Activated naive CD8-positive, alpha-beta T cell treated with anti-CD3 and anti-CD28 coated beads, Interleukin-2, amount 10 ng/mL, durations not matched to agents 7 days and 5 days (primary cell): ENCODE data around the gene HOXA7. TPM values are rescaled to one million over a fixed set of nuclear protein-coding genes. Genes with fewer than 3 reads are reported as not detected.

ENCODE experiments used
- ATAC-seq: fragments of 150-1000 bp; cut with Tn5 transposase; one replicate; pipeline ENCODE4 v1.10.0; 2021; ENCODE audit warnings: low read depth, moderate library complexity
- POLR2A ChIA-PET: fragments of 350-600 bp; sonication (Branson Sonifier 250); formaldehyde crosslinking; loops from one replicate; lab custom pipeline; 2021; ENCODE audit warnings: antibody characterized with exemption; lab: Charles Lee
- DNase-seq: peaks from one replicate; pipeline ENCODE4 v3.0.0; 2021
- H3K27ac Mint-ChIP-seq: one replicate; pipeline ENCODE4 v1.8.0; 2022; ENCODE audit warnings: mild to moderate bottlenecking, mixed read lengths
- H3K27me3 Mint-ChIP-seq: one replicate; pipeline ENCODE4 v1.8.0; 2022; ENCODE audit warnings: mild to moderate bottlenecking, moderate library complexity, mixed read lengths
- H3K36me3 Mint-ChIP-seq: one replicate; pipeline ENCODE4 v1.8.0; 2021; ENCODE audit warnings: mild to moderate bottlenecking, mixed read lengths
- H3K4me1 Mint-ChIP-seq: one replicate; pipeline ENCODE4 v1.8.0; 2021; ENCODE audit warnings: mixed read lengths
- H3K4me3 Mint-ChIP-seq: one replicate; pipeline ENCODE4 v1.8.0; 2022; ENCODE audit warnings: mild to moderate bottlenecking, moderate library complexity, mixed read lengths
- H3K9me3 Mint-ChIP-seq: one replicate; pipeline ENCODE4 v1.8.0; 2021; ENCODE audit warnings: mixed read lengths
- microRNA-seq: library from miRNA; unstranded; fragments of <30 nt; microRNA quantifications from one replicate; pipeline ENCODE4 v1.2.0, GENCODE V29; 2022
- total RNA-seq, 2 experiments: library from RNA; stranded (reverse); gene quantifications; one replicate each; pipeline ENCODE4 v1.2.3, GENCODE V29; 2021

Gene HOXA7
- total RNA-seq, 2 experiments from 2014 or later: not detected

DNA sequence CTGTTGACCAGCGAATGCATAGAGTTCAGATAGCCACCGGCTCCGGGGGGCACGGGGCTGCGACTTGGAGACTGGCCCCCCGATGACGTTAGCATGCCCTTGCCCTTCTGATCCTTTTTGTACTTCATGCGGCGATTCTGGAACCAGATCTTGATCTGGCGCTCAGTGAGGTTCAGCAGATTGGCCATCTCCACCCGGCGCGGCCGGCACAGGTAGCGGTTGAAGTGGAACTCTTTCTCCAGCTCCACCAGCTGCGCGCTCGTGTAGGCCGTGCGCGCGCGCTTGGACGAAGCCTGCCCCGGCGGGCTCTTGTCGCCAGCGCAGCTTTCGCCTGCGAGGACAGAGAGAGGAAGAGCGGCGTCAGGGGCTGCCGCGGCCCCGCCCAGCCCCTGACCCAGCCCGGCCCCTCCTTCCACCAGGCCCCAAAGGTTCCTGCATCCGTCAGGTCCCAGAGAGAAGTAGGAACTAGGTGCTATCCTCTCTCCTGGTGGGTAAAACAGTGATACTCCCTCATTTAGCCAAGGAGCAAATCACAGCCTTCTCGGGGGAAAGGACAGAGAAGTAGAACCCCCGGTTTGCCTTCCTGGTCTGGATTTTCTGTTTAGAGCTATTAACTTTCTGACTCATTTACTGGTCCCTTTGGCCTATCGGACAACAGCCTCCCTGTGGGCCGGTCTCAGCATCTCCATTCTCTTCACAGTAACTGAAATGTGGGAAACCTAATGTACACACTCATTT, 47.9 kb downstream of the HOXA7 start:
- ATAC-seq: no peak
- DNase-seq: no peak
- H3K36me3 Mint-ChIP-seq: no peaks in the 10 kb centered on the region
- H3K27me3 Mint-ChIP-seq: peaks cover 26% of the 10 kb centered on the region
- H3K4me1 Mint-ChIP-seq: no peaks in the 10 kb centered on the region
- no peaks in the 10 kb centered on the region for H3K9me3 Mint-ChIP-seq
- H3K27ac Mint-ChIP-seq: no peak overlapping the region
- POLR2A ChIA-PET: no interaction called here
- H3K4me3 Mint-ChIP-seq: no peak overlapping the region

DNA sequence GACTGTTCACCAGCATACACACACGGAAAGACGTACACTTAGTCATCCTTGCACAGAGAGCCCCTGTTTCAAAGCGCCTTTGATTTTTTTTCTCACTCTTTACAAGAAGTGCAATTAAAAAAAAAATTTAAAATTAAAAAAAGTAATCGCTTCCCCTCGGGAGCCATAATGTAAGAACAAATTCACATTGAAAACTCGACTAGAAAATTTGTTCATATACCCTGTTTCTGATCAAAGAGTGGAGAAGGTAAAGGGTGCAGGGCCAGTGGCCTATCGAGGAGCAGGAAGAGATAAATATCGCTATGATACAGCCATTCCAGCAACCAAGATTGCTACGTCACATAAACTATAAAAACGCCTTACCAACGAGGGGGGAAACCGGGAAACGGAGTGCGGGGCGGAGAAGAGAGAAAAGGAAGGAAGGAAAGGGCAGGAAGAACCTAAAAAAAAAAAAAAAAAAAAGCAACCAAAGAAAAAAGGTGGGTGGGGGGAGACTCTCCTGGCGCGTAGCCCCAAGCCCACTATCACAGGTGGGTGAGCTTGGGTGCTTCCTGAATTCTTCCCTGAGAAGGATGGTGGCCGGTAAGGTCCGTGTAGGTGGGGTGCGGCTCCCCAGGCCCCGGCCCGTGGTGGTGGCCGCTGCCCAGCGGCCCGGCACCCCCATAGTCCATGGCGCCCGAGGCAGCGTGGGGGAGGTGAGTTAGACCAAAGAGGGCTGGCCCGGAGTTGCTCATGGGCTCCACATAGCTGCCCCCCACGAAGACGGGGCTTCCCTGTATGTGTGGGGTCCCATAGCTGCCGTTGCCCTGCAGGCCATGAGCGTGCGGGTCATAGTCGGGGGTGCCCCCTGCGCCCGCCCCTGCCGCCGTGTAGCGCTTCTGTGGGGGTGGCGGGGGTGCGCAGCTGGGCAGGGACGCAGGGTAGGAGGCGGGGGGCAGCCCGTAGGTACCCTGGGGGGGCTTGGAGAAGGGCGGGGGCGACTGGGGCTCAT, 48.8 kb downstream of the HOXA7 start:
- no peak overlapping the region for H3K27ac Mint-ChIP-seq
- H3K4me1 Mint-ChIP-seq: peaks cover 2% of the 10 kb centered on the region
- H3K4me3 Mint-ChIP-seq: no peak overlapping the region
- ATAC-seq (no peak), DNase-seq (no peak)
- H3K27me3 Mint-ChIP-seq: peaks cover 35% of the 10 kb centered on the region
- peaks cover 2% of the 10 kb centered on the region for H3K36me3 Mint-ChIP-seq
- POLR2A ChIA-PET: no interaction called here
- no peaks in the 10 kb centered on the region for H3K9me3 Mint-ChIP-seq

DNA sequence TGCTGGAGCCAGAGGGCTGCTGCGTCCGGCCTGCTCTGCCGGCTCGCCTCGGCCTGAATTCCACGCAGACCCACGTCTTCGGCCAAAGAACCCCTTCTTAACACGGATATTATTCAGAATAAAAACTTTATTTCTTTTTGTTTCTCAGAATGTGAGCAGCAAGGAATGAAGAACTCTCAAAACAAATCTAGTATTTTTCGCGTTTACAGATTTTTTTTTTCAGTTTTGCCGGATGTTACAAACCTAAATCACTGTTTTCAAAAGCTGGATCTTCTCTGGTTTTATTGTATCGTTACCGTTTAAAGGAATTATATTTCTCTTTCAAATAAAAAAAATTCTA, 49.6 kb downstream of the HOXA7 start:
- Mint-ChIP-seq H3K9me3 (no peaks in the 10 kb centered on the region), H3K4me1 (peaks cover 2% of the 10 kb centered on the region), H3K27me3 (peaks cover 42% of the 10 kb centered on the region), H3K4me3 (no peak overlapping the region), H3K27ac (no peak overlapping the region), H3K36me3 (peaks cover 2% of the 10 kb centered on the region)
- POLR2A ChIA-PET: no interaction called here
- no peak for ATAC-seq
- DNase-seq: no peak

DNA sequence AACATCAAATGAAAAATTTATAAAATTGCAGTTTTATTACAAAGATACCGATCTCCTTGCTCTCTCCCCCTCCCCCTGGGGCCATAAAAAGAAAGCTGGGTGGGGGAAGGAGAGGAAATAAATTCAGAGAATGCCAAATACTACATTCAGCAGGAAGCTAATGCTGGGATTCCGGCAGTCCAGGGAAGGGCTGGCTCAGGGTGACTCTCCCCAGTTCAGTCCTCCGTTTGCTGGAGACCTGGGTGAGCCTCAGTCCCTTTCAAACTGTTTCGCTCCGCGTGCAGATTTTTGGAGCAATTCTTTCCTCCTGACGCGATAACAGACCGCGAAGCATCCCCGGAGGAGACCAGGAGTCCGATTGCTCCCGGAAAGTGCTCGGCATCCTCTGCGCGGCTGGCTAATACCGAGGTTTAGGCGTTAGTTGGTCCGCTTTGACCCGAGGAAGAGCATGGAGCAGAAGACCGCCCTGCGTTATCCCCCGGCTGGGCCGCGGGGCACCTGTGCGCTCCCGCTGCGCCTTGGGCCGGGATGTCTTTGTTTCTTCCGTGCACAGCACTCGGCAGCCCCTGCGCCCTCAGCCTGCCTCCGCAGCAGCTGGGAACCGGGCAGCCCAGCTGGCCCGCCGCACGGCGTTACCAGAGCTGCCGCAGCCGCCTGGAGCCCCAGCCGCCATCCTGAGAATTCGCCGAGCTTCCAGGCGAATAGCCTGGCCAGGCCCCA, 50.1 kb downstream of the HOXA7 start:
- no peaks in the 10 kb centered on the region for H3K9me3 Mint-ChIP-seq
- DNase-seq: no peak
- H3K27me3 Mint-ChIP-seq: peaks cover 44% of the 10 kb centered on the region
- H3K36me3 Mint-ChIP-seq: peaks cover 2% of the 10 kb centered on the region
- H3K4me1 Mint-ChIP-seq: peaks cover 2% of the 10 kb centered on the region
- no peak overlapping the region for H3K27ac Mint-ChIP-seq
- ATAC-seq: no peak
- POLR2A ChIA-PET: no interaction called here
- no peak overlapping the region for H3K4me3 Mint-ChIP-seq

DNA sequence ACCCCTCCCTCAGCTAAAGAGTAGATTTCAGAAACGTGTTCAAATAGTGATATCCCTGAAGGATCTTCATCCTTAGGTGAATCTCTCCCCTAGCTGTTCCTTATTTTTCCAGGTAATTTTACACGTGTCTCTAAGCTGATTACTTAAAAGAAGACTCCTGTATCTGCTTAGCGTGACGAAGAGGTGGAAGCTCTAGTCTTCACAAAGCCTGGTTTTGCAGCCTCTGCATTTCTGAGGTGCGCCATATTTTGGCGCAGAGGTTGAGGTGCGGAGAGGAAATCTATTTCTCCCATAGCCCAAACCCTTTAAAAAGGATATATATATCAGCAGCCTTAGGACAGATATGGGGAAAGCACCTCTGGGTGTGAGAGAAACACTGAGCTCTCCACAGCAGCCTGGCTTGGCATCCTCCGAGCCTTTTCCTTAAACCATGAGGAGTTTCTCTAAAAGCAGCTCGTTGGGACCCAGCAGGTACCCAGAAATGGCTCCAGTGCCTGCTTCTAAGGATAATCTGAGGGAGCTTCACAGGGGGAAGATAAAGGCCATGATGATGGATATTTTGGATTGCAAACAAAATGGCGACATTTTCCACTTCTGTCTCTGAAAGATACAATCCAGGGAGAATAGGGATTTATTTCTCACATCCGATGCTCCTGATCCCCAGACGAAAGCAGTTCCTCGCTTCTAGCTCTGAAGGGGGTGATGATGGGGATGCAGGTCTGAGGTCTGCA, 51.0 kb downstream of the HOXA7 start:
- ATAC-seq (no peak), DNase-seq (no peak)
- Mint-ChIP-seq H3K36me3 (peaks cover 2% of the 10 kb centered on the region), H3K4me1 (peaks cover 2% of the 10 kb centered on the region), H3K4me3 (no peak overlapping the region), H3K27me3 (peaks cover 50% of the 10 kb centered on the region), H3K27ac (no peak overlapping the region), H3K9me3 (no peaks in the 10 kb centered on the region)
- POLR2A ChIA-PET: interaction anchor here (0.6 kb wide), 1 partner anchor 41 kb away, joined by 3 read pairs; no protein-coding TSS in a partner anchor

DNA sequence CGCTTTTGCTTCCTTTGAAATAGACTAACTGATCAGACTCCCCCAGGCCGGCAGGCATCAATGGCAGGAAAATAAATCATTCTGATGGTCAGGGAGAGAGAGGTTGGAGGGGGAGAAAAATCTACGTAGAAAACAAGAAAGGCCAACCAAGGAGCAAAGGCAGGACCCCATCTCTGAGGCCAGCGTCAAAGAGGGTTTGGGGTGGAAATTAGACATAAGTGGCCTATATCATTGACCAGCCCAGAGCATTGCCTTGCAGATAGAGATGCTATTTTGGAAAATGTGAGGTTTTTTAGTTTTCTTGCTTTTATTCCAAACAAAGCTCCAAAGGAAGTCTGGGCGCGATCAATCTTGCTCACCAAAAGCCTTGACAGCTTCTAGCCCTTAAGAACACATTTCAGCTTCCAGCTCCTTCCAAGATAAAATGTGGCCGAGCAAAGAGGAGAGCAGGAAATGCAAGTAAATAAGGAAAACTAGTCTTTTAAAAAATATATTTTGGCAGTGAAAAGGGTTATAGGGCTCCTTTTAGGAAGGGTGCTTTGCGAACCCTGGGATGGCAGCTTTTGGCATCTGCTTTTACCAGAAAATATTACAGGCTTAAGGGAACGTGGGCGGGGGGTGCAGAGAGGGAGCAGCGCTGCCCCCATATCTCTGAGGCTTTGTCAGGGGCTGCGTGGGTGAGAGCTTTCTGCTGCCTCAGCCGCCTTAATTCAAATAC, 52.0 kb downstream of the HOXA7 start:
- Mint-ChIP-seq H3K4me1 (peaks cover 2% of the 10 kb centered on the region), H3K36me3 (peaks cover 3% of the 10 kb centered on the region), H3K27me3 (peaks cover 59% of the 10 kb centered on the region), H3K27ac (no peak overlapping the region), H3K4me3 (no peak overlapping the region), H3K9me3 (no peaks in the 10 kb centered on the region)
- POLR2A ChIA-PET: interaction anchor here (0.6 kb wide), 1 partner anchor 40 kb away, joined by 3 read pairs; no protein-coding TSS in a partner anchor
- ATAC-seq (no peak), DNase-seq (no peak)

Small RNA genes within 50 kb of the gene (microRNA-seq; reads per million reads assigned to microRNA genes)
- gene MIR196B: 5.6 reads per million

Other genes starting within 250 kb of the HOXA7 start
- gene HOXA1, start 60.7 kb downstream of the HOXA7 start, total RNA-seq: 1 to 10 TPM in 1 of 2 experiments, under 1 TPM in 1; 0.72 to 1.0 TPM
- not detected for gene HOXA2, start 54.0 kb downstream of the HOXA7 start, total RNA-seq
- under 1 TPM; 0.17 to 0.53 TPM for gene HOXA4, start 25.9 kb downstream of the HOXA7 start, total RNA-seq
- not detected for gene HOXA5, start 13.0 kb downstream of the HOXA7 start, total RNA-seq
- not detected for gene HOXA6, start 8.9 kb downstream of the HOXA7 start, total RNA-seq
- gene HOXA3, start 4.1 kb downstream of the HOXA7 start, total RNA-seq: not detected
- gene HOXA9, start 8.9 kb upstream of the HOXA7 start, total RNA-seq: not detected
- gene HOXA10, start 17.6 kb upstream of the HOXA7 start, total RNA-seq: not detected
- not detected for gene HOXA11, start 28.6 kb upstream of the HOXA7 start, total RNA-seq
- not detected for gene HOXA13, start 43.4 kb upstream of the HOXA7 start, total RNA-seq
- not detected for gene EVX1, start 86.1 kb upstream of the HOXA7 start, total RNA-seq